Measurements from ENCODE around the gene RHBDD2.

GRCh38 chr7:75937958-75938786, 59.3 kb downstream of the RHBDD2 start:
- no peak for TF ChIP-seq CTCF (IDR thresholded peaks at IDR 0.05; ENCODE audit: low read depth, low read length, poor library complexity, severe bottlenecking)
- TF ChIP-seq EZH2phosphoT487 (IDR thresholded peaks at IDR 0.05; ENCODE audit: borderline replicate concordance, low read length): no peak

Data from DOHH2 (cell line).